GM19240 (cell line): ENCODE data around the gene STX18.

Experiments used
- DNase-seq: peaks from one replicate; pipeline ENCODE4 v3.0.0; 2011; ENCODE audit warnings: low spot score; ENCODE audit not compliant: insufficient read length

STX18 gene

DNA sequence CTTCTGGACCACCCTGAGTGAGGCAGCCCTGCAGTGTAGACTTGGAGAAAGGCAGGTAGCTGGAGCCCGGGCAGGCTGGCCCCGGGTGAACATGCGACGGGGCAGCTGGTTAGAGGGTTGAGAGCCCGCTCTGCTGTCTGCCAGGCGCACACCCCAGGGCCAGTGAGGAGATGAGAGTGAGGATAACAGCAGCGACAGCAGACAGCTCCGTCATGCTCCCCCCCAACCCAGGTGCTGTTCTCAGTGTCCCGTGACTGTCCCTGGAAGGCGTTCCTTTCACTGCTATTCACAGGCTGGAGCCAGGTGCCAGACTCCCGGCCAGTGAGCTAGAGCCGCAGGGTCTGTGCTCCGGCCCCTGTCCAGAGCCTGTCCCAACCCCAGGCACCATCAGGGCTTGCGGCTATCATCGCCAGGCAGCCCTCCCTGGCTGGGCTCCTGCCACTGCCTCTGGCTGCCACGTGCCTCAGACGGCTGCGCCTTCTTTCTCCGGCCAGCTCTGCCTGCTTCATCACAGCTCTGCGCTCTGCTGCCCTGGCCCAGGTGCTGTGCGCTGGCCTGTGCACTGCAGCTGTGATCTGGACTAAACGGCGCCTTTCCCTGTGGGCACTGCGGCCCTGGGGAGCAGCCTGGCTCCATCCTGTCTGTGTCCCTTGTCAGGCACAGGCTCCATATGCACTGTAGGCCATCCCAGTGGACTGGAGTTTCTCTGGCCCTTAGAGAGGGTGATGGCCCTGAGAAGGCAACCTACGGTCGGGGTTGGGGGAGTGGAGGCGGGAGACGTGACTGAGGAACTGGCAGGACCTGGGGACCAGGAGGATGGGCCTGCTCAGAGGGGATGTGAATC is 135.2 kb downstream of the STX18 start:
- no peak for DNase-seq

DNA sequence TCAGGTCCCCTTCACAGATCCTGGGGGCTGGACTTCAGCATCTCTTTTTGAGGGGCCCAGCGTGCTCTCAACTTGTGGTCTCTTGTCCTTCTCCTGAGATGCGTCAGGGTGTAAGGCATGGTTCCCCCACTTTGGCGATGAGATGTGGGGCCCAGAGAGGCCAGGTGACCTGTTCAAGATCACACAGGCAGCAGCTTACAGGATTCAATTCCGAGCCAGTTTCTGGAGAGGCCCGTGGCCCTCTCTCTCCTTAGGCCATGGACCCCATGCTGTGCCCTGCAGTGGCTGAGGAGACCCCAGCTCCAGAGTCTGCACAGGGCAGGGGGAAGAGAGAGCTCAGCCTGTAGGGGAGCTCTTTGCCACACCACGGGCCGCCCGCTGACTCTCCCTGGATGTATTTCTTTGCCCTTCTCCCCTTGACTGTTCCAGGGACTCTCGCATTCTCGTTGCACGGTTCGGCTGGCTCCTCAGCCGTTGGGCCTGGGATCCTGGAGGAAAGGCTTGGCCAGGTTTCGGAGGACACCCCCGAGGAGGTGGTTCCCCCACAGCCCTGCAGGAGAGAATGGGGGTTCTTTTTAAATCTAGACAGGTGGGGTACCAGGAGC is 136.4 kb downstream of the STX18 start:
- DNase-seq, result no peak

DNA sequence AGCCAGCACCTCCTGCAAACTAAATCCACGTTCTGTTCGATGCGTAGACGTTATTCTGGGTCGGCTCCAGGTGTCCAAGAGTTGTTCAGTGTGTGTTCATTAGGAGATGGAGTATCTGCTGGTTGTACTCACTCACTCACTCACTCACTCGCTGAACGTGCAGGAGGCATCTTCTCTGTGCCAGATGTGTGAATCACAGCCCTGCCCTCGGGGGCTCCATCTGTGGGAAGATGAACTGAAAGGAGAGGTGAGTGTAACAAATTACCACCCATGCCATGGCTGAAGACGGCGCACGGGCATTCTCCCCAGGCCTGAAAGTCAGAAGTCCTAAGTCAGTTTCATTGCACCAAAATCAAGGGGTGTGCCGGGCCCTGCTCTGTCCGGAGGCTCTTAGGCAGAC is 138.9 kb downstream of the STX18 start:
- no peak for DNase-seq

DNA sequence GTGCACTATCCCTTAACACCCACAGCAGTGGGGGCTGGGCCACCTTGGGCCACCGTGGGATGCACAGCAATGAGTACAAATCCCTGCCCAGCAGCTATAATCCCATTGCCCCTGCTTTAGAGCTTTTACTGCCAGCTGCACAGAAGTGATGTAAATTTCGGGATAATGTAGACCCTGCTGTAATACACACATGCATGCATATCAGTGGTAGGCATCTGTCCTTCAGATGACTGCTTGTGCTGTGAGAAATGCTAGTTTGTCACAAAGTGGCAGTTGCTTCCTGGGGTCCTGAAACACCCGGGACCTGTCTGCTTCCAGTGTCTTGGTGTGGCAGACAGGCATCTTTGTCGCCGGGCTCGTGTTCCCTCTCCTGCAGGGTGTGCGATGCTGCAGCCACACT is 140.8 kb downstream of the STX18 start:
- DNase-seq, result no peak

DNA sequence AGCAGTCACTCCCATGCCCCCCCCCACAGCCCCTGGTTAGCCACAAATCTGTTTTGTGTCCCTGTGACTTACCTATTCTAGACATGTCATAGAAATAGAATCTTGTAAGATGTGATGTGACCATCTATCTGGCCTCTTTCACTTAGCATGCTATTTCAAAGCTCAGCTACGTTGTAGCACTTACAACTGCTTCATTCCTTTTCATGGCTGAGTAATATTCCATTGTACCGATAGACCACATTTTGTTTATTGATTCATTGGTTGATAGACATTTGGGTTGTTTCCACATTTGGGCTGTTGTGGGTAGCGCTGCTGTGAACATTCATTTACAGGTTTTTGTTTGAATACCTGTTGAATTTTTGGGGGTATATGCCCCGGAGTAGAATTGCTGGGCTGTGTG is 143.4 kb downstream of the STX18 start:
- DNase-seq, result no peak

DNA sequence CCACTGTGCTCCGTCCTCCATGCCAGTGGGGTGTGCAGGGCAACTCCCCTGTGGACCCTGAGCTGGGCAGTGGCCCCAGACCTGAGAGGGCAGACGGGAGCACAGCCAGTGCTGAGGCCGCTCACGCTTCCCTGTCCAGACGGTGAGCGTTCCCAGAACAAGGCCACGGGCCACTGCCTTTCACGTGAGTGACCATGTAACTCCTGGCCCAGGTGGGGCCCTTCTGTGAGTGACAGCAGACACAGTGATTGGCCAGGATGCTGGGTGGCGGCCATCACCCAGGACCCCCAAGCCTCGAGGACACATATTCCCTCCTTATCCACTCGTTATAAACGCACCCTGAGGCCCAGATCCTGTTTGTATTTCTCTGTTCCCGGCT is 144.4 kb downstream of the STX18 start:
- no peak for DNase-seq

DNA sequence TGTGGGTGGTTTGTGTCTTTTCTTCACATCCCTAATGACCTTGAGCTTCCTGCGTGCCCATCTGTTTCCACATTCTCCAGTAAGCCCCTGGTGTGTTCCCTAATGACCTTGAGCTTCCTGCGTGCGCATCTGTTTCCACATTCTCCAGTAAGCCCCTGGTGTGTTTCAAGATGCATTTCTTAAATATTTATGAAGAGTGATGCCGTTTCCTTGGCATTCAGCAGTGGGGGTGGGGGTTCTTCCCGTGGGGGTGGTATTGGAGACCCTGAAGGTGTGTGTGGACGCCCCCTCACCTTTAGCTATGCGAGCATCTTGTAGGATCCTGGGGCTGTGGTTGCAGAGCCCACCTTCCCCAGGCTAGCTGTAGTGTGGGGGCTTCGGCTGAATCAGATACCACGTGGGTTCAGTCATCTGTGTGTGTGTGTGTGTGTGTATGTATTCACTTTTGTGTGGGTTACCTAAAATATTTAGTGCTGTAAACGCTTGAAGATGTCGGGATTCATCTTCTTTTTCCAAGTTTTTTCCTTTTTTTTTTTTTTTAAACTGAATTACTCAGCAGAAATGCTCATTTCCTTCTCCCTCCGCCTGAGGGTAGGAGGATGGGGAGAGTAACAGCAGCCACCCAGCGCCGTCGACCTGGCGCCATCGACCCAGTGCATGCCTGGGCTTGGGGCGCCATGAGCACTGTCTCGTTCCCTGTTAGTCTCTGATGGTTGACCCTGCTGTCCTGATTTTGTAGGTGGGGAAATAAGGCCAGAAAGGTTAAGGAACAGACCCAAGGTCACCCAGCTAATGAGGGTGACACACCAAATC is 145.0 kb downstream of the STX18 start:
- no peak for DNase-seq

DNA sequence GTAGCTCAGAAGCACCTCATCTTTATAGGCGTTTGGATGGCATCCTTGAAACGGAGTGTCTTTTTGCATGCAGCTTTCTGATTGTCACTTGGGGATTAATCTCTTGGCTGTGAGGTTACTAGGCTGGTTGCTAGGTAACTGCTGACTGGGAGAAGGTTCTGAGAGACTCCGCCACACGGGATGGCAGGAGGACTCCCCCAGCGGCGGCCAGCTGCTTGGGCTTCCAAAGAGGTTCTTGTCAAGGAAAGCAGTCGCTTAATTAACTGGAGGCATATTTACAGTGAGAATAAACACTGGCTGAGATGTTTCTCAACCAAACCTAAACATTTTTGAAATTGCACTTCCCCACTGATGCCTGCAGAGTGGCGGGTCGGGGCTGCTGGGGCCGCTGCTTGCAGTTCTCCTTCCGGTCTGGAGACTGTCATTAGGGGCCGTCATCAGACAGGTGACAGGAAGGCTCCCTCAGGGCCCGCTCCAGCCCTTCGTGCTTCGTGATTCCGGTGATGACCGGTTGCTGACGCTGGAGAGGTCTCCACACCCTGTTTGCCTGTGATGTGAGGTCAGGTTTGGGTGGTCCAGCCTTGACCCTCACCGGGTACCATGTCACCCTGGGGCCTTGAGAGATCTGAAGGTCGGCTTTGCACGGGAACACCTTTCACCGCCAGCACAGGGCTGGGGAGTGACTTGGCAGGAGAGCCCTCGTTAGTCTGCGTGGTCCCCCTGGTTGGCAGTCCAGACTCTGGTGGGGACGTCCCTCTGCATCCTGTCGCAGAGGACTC is 145.8 kb downstream of the STX18 start:
- no peak for DNase-seq

DNA sequence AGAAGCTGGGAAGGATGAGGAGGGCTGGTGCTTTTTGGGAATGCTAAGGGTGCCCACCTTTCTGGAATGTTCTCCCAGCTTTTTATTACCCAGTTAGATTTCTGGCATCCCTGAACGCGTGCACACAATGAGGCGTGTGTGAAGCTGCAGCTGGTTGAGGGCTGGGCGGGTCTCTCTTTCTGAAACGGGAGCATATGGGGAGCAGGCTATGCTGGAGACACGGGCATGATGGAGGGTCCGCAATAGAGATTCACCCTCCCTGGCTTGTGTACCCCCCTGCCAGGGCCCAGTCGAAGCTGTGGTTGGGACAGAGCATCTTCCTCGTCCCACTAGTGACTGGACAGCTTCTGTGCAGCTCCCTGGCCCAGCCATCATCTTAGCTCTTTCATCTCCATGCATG is 146.5 kb downstream of the STX18 start:
- DNase-seq, result no peak

DNA sequence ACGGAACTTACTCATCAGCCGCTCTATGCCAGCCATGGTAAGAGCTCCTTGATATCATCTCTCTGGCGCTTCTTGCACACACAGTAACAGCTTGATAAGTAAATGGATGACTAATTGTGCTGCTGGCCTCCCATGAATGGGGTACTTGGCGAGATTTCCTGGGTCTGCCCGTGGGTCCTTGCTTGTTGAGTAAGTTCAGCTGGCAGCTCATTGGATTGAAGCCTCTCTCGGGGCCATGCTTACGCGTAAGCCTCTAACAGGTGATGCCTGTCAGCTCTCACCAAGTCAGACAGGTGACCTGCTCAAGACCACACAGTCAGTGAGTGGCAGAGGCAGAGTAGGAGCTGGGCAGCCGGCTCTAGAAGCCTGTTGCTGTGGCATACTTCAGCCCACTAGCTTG is 147.2 kb downstream of the STX18 start:
- DNase-seq, result no peak

DNA sequence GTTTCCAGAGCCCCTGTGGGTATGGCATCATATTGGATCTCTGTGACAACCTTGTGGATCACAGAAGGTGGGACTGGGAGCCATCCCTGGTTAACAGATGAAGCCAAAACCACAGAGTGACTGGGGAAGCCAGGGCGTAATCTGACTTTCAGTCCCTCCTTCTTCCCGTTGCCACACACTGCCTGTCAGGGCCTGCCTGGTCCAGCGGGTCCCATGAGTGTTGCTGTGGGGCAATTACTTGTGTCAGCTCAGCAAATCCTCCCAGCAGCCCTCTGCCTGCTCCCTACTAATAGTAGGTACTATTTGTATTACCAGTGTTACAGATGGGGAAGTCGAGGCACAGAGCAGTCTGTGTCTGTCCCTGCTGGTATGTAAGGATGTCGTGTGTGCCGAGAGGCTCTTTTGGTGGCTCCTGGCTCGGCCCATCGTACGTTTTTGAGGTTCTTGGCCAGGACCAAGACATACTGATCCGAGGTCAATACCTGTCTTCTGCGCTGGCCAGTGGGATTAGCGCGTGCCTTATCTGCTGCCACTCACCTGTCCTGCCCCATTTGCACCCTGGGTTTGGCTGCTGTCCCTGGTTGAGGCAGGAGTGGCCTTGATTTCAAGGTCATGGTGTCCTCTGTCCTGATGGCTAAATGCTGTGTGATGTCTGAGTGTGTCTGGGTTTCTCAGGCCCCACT is 149.2 kb downstream of the STX18 start:
- no peak for DNase-seq

DNA sequence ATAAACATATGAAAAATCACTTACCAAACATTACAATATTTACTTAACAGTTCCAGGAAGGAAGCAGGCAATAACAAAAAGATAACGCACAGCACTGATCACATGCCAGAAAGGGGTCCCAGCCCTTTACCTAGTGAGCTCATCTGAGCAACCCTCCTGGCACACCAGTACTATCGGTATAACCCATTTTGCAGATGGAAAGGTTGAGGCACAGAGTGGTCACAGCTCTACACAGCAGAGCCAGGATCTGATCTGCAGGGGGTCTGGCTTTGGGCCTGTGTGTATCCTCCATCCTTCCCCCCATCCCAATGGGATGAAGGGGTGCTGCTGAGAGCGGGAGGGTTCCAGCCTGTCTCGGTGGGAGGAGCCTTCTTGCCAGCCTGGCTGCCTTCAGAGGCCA is 150.0 kb downstream of the STX18 start:
- no peak for DNase-seq

DNA sequence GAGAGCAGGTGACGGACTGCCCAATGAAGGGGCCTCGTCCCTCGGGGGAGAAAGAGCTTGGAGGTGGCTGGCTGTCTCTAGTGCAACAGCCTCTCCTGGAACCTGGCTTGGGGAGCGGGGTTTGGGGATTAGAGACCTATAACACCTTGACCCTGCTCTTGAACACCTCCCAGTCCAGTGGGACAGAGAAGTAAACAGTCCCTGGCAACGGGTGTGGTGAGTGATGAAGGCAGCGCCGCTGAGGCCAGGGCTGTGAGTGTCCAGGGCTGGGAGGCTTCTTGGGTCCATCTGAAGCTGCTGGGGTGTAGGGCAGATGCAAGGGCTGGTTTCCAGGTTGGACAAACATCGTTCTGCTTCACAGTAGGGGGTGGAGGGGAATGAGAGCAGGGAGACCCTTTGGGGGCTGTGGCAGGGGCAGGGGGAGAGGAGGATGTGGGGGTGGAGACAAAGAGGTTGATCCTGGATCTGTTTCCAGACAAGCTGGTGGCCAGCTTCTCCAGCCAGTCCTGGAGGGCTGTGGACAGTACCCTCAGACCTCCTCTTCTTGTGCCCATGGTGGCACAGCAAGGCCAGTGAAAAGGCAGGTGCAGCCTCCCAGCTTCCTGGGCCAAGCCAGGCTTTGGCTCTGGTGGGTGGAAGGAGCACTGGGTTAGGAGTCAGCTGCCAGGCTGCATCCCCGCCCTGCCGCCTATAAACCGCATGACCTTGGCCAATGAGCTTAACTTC is 151.2 kb downstream of the STX18 start:
- no peak for DNase-seq

DNA sequence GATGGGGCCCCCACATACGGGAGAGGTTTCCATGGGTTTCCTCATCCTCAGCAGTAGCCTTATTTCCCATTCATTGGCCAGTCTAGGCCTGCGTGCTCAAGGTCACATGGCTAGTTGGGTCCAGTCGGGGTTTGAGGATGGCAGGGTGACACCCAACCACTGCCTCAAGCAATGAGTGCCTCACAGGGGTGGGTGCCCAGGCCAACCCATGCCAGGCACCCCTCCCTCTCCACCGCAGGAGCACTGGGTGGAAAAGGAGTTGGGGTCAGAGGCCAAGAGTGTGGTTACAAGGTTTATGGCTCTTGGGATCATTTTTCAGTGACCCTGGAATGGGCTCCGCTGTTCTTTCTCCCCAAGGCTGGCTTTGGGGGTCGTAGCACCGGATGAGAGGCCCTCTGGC is 151.8 kb downstream of the STX18 start:
- DNase-seq, result no peak

DNA sequence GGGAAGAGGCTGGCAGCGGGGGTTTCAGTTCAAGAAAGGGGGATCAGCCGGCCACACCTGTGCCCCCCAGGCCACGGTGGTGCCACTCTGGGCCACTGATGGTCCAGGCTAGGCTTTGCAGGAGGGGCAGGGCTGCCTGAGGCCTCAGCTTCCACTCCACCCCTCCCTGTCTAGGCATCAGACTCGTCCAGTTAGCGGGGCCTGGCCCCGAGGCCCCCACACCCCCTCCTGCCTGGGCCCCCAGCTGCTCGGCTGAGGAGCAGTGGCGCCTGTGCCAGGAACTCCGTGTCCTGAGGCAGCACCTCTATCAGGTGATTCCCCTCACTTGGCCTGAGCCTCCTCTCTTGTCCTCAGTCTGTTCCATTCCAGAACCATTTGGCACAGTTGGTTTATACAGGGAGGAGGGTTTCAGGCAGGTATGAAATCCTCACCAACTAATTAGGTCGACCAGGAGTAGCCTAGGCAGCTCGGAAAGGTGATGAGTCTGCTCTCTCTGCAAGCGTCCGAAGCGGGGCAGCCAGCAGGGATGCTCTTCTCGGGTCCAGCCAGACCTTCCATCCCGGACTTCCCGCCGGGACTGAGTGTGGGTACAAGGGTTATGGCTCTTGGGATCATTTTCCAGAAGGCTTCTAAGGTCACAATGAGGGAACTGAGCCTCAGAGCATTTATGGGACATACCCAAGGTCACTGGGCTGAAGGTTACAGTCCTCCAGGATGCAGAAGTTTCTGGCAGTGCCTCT is 152.8 kb downstream of the STX18 start:
- DNase-seq, result no peak

DNA sequence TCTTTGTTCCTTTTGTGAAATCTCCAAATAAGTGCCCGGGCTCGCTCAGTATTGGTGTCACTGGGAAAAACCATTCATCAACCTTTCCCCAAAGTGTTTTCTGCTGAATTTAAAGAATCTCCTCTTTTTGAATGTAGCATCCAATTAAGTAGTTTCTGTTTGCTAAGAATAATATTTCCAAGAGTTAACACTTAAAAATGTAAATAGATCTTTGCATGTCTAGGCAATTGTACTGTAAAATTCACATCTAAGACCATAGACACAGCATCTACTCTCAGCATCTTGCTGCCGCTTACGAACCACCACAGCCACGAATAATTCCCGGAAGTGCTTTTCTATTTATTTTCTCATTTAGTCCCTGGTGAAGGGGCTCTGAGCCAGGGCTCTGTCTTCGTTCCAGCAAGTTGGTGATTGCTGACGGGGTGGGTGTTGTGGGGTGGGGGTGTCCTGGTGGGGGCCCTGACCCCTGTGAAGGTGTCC is 153.5 kb downstream of the STX18 start:
- no peak for DNase-seq

DNA sequence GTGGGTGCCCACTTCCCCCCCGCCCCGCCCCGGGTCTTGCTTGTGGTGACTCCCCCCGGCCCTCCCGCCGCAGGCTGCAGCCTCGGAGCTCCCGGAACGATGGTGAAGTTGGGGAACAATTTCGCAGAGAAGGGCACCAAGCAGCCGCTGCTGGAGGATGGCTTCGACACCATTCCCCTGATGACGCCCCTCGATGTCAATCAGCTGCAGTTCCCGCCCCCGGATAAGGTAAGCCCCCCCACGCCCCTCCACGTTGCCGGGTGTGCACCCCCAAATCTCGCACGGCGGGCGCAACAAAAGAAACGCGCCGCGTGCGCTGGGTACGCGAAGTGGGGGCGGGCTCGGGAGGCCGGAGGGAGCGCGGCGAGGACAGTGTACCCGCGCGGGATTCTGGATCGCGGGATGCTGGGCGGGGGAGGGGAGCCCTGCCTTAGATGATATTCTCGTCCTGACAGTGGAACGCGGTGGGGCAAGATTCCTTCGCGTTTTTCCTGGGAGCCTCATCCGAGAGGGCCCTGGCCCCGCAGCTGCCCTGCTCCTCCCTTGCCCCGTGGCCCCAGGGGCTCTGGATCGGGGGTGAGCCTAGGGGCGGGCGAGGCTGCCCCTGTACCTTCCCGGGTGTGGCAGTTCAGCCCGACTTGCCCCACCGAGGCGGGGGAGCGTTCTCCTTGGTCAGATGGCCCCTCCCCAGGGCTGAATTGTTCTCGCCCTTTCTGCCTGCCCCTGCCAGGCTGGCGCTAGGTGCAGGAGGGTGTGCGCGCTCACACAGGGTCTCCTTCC is 154.1 kb downstream of the STX18 start:
- no peak for DNase-seq

DNA sequence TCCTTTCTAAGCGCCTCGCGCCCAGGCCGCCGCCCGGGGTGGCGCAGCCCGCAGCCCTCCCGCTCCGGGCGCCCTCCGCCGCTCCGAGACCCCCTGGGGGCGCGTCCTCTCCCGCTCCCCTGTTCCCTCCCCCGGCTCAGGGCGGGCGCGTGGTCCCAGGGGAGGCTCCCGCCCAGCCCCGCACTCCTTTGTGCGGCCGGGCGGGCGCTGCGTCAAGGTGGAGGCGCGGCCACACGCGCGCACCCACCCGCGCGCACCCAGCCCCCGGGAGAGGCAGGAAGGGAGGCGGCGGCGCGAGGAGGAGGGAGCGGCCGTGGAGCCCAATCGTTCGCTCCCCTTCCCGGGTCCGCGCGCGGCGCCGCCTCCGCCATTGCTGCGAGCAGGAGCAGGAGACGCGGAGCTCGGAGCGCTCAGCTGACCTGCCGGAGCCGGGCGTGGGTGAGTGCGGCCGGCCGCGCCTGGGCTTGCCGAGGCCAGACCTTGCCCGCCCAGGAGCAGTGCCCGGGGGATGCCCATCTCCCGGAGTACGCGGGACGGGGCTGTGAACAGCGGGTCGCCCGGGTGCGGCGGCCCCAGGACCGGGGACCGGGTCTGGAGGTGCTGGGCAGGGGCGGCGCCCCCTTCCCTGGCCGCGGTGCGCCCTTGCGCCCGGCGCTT is 155.0 kb downstream of the STX18 start, which contains the start of gene NSG1:
Gene NSG1, plus strand, starts transcription at position 367 of the 657 bp plus-strand sequence. CDS start 528 bp downstream, outside the sequence.
- no peak for DNase-seq
